Lower lobe of right lung (tissue), 2 donors: ENCODE measurements around the gene CFAP91. TPM values are rescaled to one million over a fixed set of nuclear protein-coding genes. Genes with fewer than 3 reads are reported as not detected.

Experiments used
- ATAC-seq, 2 donors: fragments of 200-7000 bp; cut with Tn5 transposase; one replicate each; pipeline ENCODE4 v1.9.1; 2020 to 2022; ENCODE audit warnings: mild to moderate bottlenecking in 2 of 2, moderate library complexity in 2 of 2
- DNase-seq: peaks from one replicate; pipeline ENCODE4 v3.0.0-alpha.2; 2020
- H3K27ac ChIP-seq: fragments of 200-600 bp; one replicate; pipeline ENCODE4 v1.8.0; 2022
- H3K27me3 ChIP-seq: fragments of 200-600 bp; one replicate; pipeline ENCODE4 v1.8.0; 2022; ENCODE audit warnings: low read depth
- H3K36me3 ChIP-seq: fragments of 200-600 bp; one replicate; pipeline ENCODE4 v1.8.0; 2022; ENCODE audit warnings: mild to moderate bottlenecking
- H3K4me1 ChIP-seq: fragments of 200-600 bp; one replicate; pipeline ENCODE4 v1.8.0; 2022
- H3K4me3 ChIP-seq: fragments of 200-600 bp; one replicate; pipeline ENCODE4 v1.8.0; 2022; ENCODE audit warnings: mild to moderate bottlenecking
- H3K9me3 ChIP-seq: fragments of 200-600 bp; one replicate; pipeline ENCODE4 v1.8.0; 2022
- CTCF ChIP-seq: fragments of 200-600 bp; IDR thresholded peaks from one replicate; pipeline ENCODE4 v1.8.0; 2022; ENCODE audit warnings: antibody characterized with exemption, mild to moderate bottlenecking
- intact Hi-C: fragments of 100-400 bp; cut with DNase I; formaldehyde crosslinking; loops from one replicate; pipeline ENCODE4 v1.11.0; 2022
- total RNA-seq: library from RNA; stranded (reverse); fragmentation: NEBNext Ultra II Directional; extraction: Animal tissue kit (Norgen Biotek cat#: 25700); gene quantifications from one replicate; pipeline ENCODE4 v1.2.1, GENCODE V29; 2021
- donor health status: DM: no; HTN: yes; CAD: no; lungs with severe emphysema.

The CFAP91 gene
- total RNA-seq, 1 donor from 2014 or later = 9.0 TPM

DNA sequence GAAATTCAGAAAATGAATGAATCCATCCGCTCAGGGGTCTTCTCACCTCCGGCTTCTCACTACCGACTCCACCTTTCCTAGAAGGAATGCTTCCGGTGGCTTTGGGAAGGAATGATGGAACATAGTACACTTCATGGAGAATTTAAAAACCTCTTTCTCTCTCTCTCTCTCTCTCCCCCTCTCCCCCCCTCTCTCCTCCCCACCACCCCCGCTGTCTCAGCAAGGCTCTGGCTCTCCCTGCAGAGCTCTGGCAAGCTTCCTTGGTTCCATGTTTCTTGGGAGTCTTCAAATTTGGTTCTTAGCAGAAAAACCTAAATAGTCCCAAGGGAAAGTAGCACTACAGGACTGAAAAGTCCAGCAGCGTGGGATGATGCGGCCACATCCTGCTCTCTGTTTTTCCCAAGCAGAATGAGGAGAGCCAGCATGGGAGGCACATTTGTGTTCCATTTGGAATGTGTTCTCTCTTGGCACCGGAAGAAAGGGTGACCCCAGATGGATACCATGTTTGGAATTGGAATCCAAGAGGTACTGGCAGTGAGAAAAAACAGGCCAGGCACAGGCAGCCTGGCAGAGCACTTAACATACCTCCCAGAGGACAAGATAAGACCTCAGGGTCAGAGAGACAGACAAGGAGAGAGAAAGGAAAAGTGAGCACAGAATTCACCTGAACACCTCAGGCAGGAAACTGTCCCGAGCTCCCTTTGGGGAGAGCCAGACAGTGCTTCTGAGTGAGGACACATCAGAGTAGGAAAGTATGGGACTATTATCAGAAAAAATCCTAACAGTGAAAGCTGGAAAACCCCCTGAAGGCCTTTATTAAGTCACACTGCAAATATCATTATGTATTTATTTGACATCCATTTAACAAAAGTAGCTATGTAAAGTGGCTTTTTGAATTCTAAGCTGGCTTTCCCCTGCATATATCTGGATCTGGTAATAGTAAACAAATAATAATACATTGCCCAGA lies 42.1 kb upstream of the CFAP91 start, which contains the start of gene POPDC2:
Gene POPDC2 (minus strand): TSS at position 116 of the 967 bp plus-strand sequence. CDS start 166 bp downstream, outside the sequence.
- Histone ChIP-seq H3K36me3 (no peaks in the 10 kb centered on the region), H3K27me3 (no peaks in the 10 kb centered on the region), H3K4me1 (peaks cover 21% of the 10 kb centered on the region), H3K4me3 (no peak within 1 kb of the TSS), H3K9me3 (no peaks in the 10 kb centered on the region), H3K27ac (no peak within 1 kb of the TSS)
- intact Hi-C loops = no loop called here
- no peak for TF ChIP-seq CTCF
- ATAC-seq (no peak), DNase-seq (no peak)

DNA sequence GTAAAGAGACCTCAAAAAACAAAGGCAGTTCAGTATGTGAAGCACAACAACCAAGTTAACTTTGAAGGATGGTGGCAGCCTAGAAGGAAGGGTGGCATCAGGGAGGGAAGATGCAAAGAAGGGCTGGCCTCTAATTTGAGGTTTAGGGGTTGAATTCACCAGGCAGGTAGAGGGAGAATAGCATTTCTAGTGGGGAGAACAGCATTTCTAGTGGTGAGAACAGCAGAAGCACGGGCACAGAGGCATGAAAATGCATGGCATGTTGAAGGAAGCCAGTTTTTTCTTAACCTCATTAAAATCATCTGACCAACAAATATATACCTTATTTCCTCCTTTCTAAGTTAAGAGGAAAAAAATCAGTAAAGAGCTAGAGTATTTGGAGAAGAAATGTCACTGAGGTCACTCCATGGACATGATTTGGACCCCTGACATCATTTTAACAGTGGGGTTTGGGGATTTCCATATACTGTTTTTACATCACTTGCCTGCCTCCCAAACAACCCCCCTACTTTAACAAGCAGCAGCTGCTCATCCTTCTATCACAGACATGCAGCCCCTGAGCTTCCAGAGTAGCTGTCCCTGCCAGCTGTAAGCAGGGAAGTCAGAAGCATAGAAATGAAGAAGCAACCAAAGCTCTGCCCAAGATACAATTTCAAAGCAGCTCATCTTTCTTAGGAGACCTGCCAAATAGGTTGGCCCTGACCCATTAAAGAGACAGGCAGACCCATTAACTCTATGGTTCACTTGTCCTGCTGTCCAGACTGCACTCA lies 40.0 kb upstream of the CFAP91 start:
- Histone ChIP-seq H3K4me3 (no peak overlapping the region), H3K9me3 (no peaks in the 10 kb centered on the region), H3K4me1 (peaks cover 21% of the 10 kb centered on the region), H3K36me3 (peaks cover 1% of the 10 kb centered on the region), H3K27ac (no peak overlapping the region), H3K27me3 (no peaks in the 10 kb centered on the region)
- ATAC-seq = no peak
- intact Hi-C loops = no loop called here
- no peak for DNase-seq
- no peak for TF ChIP-seq CTCF

- H3K27me3 ChIP-seq = no peaks in the 10 kb centered on the region
- DNase-seq (no peak), ATAC-seq (no peak)
- H3K27ac ChIP-seq = no peak overlapping the region
- H3K4me1 ChIP-seq = peaks cover 20% of the 10 kb centered on the region
- H3K9me3 ChIP-seq = no peaks in the 10 kb centered on the region
- H3K4me3 ChIP-seq = no peak overlapping the region
- intact Hi-C loops = no loop called here
- no peak for TF ChIP-seq CTCF
- peaks cover 12% of the 10 kb centered on the region for H3K36me3 ChIP-seq
These were observed 38.9 kb upstream of the CFAP91 start for GRCh38 chr3:119663885-119664284.

DNA sequence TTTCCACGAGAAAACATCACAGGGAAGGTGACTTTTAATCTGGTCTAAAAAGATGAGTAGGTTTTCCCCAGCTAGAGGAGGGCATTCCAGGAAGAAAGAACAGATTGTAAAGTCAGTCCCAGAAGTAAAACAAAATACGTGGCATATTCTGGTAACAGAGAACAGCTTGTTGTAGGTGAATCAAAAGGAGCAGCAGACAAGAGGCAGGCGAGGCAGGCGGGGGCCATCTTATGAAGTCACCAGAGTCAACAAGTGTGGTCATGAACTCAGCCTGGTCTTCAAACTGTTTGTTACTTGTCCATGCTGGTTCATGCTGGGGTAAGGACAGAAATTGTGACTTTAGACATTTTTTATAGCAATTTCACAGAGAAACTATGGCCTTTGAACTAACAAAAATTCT lies 38.5 kb upstream of the CFAP91 start:
- Histone ChIP-seq H3K4me1 (peaks cover 15% of the 10 kb centered on the region), H3K4me3 (no peak overlapping the region), H3K27ac (no peak overlapping the region), H3K9me3 (no peaks in the 10 kb centered on the region), H3K27me3 (no peaks in the 10 kb centered on the region), H3K36me3 (peaks cover 17% of the 10 kb centered on the region)
- intact Hi-C loops = no loop called here
- DNase-seq (no peak), ATAC-seq (no peak)
- TF ChIP-seq CTCF = no peak

- TF ChIP-seq CTCF = no peak
- ATAC-seq (no peak), DNase-seq (no peak)
- H3K36me3 ChIP-seq = peaks cover 22% of the 10 kb centered on the region
- H3K27me3 ChIP-seq = no peaks in the 10 kb centered on the region
- peaks cover 13% of the 10 kb centered on the region for H3K4me1 ChIP-seq
- intact Hi-C loops = no loop called here
- no peak overlapping the region for H3K4me3 ChIP-seq
- no peak overlapping the region for H3K27ac ChIP-seq
- H3K9me3 ChIP-seq = no peaks in the 10 kb centered on the region
These were observed 37.9 kb upstream of the CFAP91 start for GRCh38 chr3:119664850-119665379.
